Pulmonary artery endothelial cell (primary cell): ENCODE results near the gene RNASE1. TPM values are rescaled to one million over a fixed set of nuclear protein-coding genes. Genes with fewer than 3 reads are reported as not detected.
"Not testable (repeated sequence)": the region's sequence is repeated elsewhere in the genome, so short reads cannot be mapped to it uniquely, and the experiment has no call there.

Experiments used
- DNase-seq: peaks from one replicate; pipeline ENCODE4 v3.0.0-alpha.2; 2011; ENCODE audit warnings: low read depth, low spot score
- total RNA-seq: library from RNA; depleted of rRNA; stranded (reverse); fragments of >200 nt; gene quantifications from 2 replicates; pipeline ENCODE4 v1.2.3, GENCODE V29; 2014

The RNASE1 gene
- 75.5 and 99.7 TPM in 2 replicates for total RNA-seq

DNA sequence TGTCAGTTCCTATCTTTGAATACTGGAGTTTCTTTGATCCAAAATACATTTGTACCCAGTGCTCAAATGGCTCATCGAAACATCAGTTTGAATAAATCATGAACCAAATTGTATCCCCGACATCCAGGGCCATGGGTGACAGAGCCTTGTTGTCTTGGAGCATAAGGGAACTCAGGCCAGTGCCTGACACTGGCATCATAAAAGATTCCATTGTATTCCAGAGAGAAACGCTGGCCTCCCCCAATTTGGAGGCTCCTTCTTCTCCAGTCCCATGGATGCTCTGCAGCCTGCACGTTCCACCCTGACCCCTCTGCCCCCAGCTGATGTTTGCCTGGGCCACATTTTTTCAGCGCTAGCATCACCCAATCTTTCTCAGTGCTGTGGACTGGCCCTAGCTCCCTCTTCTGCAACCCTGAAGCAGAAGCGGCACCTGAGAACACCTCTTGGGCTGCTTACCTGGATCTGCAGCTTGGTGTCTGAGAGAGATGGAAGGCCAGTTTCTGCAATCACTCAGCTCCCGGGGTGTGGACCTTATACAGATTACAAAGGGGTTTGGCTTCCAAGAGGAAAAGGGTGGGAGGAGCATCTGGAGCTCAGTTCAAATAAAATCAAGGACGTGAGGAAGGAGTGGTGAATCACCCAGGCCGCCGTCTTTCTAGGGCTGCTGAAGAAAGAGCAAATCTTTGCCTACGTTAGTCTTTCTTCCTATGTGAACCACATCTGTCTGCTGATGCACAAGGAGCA is at the start of gene RNASE1:
Gene RNASE1, minus strand, starts transcription at position 504 of the 744 bp plus-strand sequence. CDS start 776 bp downstream, outside the sequence.
- peak; percentile 48 for DNase-seq

DNA sequence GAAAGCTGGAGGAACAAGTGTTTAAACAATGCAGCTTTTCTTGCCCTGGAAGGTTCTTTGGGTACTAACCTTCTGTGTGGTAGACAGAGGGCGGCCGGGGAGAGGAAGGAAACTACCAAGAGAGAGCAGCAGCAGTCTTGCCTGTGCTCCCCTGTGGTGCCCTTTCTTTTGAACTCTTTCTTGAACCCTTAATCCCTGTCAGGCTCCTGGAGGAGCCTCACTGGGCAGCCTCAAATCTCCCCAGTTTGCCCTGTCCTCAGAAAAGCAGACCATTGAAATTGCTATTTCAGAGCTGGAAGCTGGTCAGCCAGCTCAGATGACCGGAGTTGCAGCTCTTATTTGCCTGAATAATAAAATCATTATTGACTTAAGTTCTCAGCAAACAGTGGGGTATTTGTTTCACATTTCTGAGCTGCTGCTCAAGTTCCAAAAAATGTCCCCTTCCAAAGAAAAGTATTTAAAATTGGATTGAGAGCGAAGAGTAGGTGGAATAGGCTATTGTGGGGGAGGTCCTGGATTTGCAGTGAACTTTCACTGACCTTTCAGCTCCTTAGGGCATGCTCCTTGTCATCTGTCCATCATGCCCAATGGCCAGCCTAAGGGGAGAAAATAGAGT is 46.4 kb upstream of the RNASE1 start:
- no peak for DNase-seq

DNA sequence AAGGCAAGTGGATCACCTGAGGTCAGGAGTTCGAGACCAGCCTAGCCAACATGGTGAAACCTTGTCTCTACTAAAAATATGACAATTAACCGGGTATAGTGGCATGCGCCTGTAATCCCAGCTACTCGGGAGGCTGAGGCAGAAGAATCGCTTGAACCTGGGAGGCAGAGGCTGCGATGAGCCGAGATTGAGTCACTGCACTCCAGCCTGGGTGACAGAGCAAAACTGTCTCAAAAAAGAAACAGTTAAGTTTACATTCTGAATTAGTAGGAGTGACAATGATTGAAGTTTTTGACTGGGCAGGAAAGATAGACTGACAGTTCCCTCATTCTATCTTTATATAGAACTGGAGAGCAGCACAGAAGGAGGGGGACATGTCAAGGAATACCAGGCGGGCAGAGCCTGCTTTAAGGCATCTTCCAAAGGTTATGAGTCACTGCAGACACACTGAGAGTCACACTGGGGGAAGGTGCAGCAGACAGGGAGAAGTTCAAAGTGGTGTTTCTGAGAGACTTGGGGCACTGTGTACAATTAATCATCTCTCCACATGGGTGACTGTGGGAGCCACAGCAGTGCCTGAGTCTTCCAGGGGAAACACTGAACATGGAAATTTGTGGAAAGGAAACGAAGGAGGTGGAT is 45.8 kb upstream of the RNASE1 start:
- no peak for DNase-seq

DNA sequence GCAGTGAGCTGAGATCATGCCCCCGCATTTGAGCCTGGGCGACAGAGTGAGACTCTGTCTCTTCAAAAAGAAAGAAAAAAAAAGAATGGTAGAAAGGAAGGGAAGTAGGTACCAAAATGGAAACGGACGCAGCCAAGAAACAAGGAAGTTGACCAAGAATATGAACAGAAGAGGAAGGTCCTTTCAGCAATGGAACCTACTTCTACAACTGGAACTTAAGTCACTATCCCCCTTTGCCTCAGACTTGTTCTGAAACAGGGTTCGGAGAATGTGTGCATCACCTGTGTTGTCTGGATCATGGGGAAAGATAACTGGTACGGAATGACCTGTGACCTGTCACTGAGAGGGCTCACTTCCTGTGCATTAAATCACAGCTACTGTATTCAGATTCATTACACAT is 43.9 kb upstream of the RNASE1 start:
- DNase-seq: no peak

DNA sequence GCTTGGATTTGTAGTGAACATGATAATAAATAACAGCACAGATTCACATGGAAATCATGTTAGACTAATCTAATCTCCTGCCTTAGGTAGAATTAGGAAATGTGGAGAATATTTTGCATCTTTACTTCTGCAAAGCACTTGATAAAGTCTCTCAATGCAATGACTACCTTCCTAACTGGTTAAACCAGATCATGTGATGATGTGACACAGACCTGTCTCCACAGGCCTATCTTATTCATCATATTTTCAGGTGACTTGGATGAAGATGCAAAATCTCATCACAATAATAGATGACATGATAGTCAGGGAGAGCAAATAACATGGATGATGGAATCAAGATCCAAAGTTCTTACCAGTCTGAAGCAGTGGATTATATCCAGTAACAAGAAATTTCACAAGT is 38.5 kb upstream of the RNASE1 start:
- DNase-seq: no peak

DNA sequence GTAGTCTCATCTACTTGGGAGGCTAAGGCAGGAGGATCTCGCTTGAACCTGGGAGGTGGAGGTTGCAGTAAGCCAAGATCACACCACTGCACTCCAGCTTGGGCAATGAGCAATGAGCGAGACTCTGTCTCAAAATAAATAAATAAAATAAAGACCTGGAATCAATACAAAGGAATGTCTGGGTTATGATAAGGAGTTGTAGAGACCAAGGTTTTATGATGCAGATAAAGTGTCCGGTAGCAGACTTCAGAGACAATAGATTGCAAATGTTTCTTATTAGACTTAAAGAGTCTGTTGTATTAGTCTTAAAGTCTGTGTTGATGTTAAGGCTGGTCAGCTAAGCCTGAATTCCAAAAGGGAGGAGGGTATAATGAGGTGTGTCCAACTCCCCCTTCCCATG is 35.2 kb upstream of the RNASE1 start:
- DNase-seq: no peak

DNA sequence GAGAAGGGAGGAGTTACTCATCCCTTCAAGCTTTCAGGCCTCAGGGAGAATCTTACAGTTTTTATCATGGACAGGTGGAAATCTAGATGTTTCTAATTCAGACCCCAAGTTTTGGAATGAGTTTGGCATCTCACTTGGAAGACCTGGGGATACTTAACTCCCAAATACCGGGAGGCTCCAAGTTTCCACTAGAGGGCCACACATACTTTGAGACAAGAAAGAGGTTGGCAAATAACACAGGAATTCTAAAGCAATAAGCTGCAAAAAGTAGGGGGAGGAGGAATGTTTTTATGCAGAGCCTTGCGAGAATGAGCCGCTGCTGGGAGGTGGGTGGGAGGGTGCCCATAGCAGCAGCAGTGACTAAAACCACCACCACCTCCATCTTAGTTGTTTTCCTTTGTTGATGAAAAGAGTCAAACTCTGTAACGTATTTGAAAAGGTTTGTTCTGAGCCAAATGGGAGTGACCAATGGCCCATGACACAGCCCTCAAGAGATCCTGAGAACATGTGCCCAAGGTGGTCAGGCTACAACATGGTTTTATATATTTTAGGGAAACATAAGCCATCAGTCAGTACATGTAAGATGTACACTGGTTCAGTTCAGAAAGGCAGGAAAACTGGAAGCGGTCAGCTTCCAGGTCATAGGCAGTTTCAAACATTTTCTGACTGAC is 34.2 kb upstream of the RNASE1 start:
- no peak for DNase-seq

DNA sequence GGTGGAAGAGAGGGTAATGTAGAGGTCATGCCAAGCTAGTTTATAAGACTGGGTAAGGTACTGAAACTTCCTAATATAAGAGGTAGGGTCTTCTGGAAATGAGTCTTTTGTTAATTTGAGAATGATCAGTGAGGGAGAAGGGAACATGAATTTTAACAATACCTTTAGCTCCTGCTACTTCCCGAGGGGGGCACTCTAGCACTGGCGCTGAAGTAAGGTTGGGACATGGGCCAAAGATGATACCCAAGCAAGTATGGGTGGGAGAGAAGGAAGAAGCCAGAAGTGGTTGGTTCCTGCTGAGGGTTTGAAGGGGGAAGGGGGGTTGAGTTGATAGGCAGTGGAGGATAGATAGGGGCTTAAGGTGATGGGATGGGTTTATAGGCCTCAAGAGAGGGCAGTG is 32.3 kb upstream of the RNASE1 start:
- no peak for DNase-seq

DNA sequence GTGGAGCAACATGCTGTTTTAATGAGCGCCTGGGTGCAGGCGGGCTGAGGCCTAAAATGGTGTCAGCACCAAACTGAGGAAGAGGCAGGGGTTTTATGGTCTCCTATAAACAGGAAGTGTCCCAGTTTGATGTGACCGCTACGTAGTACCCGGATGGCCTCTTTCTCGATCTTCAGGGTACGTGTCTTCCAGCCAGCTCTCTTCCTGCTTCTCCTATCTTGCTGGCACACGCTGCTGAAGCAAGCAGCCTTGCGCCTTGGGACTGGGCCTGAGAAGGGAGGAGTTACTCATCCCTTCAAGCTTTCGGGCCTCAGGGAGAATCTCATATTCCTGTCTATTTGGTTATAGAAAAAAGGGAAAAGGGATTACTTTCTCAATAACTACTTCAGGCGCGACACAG is 28.2 kb upstream of the RNASE1 start:
- DNase-seq: no peak

DNA sequence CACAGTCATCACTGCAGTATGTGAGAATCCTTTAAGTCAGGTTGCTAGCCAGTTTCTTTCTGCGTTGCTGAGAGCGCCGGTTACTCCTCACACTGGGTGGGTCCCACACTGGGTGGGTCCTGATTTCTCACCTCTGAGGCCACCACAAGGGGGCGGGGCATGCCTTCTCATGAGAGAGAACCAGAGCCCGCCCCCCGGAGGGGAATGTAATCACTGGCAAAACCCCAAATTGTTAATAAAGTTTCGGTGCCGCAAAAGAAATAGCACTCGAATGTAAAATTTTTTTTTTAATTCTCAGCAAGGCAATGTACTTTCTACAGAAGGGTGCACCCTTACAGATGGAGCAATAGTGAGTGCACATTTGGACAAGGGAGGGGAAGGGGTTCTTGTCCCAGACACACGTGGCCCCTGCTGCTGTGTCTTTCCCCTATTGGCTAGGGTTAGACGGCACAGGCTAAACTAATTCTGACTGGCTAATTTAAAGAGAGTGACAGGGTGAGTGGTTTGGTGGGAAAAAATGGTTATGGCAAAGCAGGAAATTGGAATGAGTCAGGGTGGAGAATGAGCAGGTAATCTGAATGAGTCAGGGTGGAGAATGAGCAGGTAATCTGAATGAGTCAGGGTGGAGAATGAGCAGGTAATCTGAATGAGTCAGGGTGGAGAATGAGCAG is 25.5 kb upstream of the RNASE1 start:
- not testable (repeated sequence) for DNase-seq

DNA sequence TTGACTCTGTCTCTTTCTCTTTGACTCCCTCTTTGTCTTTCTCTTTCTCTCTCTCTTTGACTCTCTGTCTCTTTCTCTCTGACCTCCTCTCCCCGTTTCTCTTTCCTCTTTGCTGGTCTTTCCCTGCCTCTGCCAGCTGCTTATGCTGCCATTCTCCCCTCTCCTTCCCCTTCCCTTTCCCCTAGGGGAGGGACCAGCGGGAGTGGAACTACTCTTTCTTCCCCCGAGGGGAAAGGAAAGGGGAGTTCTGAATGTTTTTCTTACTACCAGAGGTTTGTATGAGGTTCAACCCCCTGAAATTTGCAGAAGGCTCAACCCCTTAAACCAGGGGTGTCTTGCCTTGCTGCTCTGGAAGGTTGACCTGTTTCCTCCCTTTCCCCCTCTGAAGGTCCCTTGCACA is 24.7 kb upstream of the RNASE1 start:
- DNase-seq: no peak

DNA sequence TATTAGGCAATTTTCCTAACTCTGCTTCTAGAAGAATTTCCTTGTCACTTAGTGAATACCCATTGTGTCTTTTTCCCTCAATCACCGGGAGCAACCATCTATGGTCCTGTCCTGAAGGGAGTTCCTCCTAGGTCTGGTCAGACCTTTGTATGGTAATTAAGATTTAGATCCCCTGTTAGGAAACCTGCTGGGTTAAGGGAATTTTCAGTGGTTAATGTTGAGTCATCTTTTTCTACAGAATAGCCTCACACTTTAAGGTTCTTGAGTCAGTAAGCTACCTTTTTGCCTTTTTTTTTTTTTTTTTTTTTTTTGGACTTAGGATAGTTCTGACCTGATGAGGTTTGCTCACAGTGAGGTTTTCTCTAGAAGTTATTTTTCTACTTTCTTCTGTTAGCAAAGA is 24.0 kb upstream of the RNASE1 start:
- DNase-seq: not testable (repeated sequence)

DNA sequence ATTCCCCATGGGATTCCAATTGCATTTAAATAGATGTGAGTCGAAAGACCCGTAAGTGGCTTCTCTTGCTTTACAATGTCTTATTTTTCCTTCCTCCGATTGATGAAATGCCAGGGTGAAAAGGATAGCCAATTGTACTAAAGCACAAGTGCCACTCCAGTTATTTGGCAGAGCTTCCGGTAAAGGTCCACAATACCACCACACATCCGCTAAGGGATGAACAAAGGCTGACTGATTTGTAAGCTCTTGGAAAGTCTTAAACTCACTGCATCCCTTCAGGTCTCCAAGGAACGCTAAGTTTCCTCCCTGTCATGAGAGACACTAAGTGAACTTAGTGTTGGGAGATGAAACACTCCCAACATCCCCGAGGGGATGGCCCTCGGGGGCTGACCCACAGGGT is 21.2 kb upstream of the RNASE1 start:
- DNase-seq: no peak

DNA sequence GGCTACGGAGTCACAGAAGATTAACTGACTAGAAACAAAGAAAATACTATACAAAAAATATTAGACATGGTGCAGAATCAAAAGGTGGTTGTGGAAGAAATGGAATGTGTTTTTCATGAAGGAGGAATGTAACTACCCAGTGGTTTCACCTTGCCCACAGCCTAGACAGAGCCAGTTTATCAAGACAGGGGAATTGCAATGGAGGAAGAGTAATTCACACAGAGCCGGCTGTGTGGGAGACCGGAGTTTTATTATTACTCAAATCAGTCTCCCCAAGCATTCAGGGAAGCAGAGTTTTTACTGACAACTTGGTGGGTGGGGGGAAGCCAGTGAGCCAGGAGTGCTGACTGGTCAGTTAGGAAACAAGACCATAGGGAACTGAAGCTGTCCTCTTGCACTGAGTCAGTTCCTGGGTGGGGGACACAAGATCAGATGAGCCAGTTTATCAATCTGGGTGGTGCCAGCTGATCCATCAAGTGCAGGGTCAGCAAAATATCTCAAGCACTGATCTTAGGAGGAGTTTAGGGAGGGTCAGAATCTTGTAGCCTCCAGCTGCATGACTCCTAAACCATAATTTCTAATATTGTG is 19.0 kb upstream of the RNASE1 start:
- DNase-seq: not testable (repeated sequence)

DNA sequence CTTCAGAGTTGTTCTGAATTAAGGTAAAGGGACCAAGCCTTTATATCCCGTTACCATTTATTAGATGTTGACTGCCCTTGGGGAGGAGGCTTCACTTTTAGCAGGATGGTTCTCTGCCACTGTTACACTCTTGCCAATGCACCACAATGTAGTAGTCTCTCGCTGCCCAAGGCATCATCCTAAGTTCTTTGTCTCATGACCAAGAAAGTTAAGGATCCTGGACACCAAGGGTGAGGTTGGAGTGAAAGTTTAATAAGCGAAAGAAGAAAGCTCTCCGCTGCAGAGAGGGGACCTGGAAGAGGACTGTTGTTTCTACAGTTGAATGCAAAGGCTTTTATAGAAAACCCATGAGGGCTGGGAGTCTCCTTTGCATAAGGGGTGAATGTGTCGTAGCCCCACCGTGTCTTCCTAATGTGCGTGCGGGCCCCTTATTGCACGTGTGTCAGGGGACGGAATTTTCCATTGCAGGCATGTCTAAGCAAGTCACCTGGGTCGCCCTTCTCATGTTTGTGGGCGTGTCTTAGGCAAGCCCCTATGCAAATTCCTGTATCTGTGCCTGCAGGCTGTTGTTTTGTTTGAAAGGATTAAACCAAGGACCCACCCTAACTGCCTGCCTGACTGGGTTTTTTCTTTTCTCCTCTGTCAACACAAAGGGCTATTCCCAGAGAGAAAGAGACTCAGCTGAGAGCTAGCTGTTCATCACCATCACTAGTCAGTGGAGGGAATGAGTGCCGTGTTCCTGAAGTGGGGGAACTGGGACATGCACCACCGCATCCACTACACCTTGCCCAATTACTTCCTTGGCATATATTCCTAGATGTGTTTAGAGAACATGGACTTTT is 17.6 kb upstream of the RNASE1 start:
- no peak for DNase-seq

DNA sequence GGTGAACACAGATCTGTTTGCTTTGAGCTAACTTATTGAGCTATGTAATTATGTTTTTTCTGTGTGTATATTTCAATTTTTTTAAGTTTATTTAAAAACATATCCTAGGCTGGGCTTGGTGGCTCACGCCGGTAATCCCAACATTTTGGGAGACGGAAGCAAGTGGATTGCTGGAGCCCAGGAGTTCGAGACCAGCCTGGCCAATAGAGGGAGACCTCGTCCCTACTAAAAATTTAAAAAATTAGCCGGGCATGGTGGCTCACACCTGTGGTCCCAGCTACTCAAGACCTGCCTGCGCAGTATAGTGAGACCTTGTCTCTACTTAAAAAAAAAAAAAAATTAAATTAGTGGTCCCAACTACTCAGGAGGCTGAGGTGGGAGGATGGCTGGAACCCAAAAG is 16.2 kb upstream of the RNASE1 start:
- DNase-seq: no peak

DNA sequence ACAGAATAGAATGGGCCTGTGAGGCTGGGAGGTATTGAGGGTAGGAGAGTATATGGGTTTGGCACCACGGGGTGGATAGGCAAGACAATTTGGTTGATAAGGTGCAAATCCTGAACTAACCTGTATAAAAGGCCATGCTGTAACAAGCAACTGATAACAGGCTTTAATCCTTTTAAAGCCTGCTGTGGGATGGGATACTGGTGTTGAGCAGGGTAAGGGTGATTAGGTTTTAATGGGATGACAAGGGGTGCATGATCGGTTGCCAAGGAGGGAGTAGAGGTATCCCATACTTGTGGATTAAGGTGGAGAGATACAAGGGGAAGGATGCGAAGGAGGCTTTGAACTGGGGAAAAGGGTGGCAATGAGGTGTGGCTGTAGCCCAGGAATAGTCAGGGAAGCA is 13.3 kb upstream of the RNASE1 start:
- DNase-seq: not testable (repeated sequence)

DNA sequence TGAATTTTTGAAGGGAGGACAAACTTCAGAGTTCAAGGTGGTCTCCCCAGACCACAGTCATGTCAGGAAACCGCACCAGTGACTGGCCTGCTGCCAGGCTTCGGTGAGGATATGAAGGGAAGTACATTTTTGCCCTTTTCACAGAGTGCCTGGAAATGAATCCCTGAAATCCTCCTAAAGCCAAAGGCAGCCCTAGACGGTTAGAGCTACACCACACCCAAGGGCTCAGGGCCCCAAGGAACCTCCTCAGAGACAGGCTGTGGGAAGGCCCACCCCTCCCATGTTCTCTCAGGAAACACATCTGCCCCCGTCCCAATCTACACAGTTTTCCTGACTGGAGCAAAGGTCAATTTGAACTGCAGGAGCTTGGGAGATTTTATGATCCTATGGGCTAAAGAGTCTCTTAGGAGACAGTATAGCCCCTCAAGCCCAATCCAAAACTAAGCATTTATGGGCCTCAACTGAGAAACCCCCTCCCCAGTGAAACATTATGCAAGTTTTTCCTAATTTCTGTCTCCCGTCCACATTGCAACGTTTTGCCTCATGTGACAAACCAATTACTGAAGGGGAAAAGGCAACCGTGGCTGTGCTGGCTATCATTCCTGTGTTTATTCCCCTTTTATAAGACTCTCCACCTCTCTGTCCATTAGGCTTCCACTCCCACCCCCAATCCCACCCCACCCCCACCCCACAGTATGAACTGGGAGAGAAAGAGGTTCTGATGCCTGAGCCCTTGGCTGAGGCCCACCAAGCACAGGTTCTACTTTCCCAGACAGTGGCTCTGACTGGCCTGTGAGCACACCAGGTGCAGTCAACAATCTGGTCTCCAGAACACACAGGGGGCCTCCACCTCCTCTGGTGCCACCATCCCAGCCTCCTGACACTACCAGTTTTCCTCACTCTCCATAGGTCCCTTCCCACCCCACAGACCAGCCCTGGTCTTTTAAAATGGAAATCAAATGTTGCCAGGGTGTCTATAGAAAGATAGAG is 9.6 kb upstream of the RNASE1 start:
- DNase-seq: no peak

DNA sequence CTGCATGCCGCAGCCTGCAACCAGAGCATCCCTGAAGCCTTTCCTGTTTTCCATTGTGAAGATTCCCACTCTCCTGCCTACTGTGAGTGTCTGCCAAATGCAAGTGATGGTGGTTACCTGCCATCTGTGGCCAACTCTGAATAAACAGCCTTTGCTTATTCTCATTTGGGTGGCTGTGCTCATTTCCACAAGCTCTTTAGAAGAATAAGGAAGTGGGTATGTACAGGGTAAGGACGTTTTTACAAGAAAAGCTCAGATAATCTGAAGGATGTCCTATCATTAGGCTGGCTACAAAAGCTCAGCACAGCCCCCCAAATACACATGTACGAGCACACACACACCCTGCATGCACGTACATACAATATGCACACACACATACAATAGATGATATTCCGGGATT is 7.3 kb upstream of the RNASE1 start:
- no peak for DNase-seq
